NCI-H2196 (cell line): ENCODE results near the gene NID2.

Experiments used
- DNase-seq: peaks from one replicate; lab custom pipeline; 2025; ENCODE audit not compliant: unreplicated experiment; lab: John Stamatoyannopoulos, UW

Gene NID2

DNA sequence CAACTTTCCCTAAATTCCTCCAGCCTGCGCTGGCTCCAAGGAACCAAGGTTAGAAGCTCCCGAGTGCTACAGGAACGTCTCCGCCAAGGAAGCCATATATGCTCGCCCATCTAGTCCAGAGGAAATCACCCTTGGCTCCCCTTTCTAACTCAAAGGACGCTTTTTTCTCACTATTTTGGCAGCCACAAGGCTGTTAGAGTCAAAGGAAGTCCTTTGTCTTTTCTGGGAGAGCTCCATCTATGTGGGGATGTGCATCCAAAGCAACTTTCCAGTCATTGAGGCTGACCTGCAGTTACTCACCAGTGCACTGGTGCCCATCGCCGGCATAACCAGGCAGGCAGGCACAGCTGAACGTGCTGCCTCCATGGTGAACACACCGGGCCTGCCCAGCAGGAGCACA, 42.0 kb downstream of the NID2 start:
- DNase-seq, result no peak

DNA sequence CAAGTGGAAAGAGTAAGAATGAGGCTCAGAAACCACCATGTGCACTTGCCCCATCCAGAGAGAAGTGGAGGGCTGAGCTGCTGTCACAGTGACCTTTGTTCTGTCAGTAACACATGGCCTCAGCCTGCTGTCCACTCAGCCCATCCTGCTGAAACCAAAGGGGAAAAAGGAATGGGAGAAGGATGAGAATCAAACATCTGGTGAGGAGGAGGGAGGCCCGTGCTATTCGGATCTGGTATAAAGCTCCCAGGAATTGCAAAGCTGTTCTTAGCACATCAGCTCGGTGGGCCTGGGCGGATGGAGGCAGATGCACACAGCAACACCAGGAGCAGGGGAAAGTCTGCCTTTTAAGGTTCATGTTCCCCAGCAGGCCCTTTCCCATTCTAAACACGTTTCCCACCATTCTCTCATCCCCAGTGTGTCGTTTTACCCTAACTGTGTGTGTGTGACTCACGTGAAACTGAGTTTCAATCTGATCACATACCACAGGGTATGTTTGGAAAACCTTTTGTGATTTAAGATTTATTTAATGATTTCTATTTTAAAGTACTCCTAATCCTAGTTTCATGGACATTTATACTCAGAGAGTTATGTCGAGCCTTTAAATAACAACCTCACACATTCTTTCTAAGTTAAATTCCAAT, 42.7 kb downstream of the NID2 start:
- DNase-seq, result no peak

DNA sequence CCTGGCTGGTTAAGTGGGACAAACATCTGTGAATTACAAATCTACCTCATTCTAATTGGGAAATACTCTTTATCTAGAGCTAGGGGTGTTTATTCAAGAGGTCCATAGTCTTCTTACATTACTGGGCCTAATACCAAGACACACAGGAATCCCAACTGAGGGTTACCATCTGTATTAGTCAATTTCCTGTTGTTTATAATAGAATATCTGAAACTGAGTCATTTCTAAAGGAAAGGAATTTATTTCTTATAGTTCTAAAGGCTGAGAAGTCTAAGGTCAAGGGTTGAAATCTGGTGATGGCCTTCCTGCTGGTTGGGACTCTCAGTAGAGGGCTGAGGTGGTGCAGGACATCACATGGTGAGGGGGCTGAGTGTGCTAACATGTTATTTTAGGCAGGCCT, 43.5 kb downstream of the NID2 start:
- no peak for DNase-seq

DNA sequence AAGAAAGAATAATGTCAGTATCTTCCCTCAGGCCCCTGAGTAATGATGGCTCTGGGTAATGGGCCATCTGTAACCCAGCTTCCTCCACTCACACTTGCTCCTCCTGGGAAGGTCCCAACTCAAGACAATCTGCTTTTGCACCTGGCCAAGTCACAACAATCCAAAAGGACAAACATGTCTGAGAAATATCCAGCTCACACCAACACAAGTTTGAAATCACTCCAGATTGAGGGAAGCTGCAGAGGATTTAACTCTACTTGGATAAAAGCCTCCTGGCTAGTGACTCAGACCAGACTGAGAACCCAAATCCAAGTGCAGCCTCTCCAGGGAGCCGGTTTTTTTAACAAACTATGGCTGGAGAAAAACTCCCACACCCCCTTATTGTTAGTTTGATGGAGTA, 45.3 kb downstream of the NID2 start:
- no peak for DNase-seq

DNA sequence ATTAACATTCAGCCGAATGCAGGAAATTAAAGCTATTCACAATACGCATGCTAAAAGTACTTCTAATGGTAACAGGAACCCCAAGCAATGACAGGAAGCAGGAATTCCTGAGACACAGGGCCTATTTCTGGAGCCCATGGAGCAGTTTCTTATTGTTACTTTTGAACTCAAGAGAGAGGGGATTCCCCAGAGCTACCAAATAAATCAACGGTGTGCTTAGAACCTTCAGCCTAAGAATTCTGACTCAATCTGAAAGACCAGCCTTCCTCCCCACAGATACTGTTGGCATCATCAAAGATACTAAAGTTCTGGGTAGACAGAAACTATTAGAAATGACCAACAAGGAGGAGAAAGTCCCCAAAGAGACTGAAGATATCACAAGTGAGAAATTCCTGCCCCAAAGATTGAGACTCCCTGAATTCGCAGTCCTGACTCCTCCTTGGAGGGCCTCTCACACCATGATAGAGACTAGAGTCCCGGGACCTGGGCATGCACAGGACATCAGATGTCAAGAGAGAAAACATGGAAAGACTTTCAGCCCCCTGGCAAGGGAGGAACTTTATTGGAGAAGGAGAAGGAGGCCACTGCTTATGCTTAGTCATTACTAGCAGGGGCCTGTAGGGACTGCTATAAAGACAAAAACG, 46.8 kb downstream of the NID2 start:
- DNase-seq, result no peak

DNA sequence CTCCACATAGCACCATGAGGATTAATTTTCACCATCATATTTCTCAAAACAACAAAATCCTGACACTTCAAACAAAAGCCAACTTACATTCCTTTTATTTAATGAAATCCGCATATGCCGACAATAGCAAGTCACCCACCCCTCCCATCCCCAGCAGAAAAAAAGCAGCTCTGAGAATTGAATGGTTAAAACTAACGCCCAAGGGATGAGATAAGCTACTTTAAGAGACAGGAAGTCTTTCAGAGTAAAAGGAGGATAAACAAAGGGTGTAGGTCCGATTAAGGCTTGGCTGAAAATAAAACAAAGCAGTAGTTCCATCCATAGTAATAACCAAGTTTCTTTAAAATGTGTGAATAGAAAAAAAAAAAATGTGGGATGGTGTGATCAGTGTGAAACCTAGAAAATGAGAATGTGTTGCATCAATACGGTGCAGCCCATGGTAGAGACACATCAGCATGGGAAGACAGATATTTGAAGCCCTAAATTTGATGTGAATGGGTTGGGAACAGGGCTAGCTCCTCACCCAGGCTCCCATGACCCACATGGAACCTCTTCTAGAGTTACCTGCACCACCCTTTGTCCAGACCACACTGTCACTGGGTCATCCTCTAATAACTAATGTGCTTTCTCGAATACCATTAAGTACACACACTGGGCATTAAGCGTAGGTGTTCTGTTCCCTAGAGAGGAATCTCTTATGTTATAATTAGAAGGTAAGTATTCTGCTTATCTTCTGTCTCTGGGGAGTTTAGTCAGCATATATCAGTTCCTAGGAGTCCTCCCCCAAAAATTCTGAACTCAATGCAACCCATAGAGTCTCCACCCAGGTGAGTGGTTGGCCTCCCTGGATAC, 47.8 kb downstream of the NID2 start:
- DNase-seq, result no peak

DNA sequence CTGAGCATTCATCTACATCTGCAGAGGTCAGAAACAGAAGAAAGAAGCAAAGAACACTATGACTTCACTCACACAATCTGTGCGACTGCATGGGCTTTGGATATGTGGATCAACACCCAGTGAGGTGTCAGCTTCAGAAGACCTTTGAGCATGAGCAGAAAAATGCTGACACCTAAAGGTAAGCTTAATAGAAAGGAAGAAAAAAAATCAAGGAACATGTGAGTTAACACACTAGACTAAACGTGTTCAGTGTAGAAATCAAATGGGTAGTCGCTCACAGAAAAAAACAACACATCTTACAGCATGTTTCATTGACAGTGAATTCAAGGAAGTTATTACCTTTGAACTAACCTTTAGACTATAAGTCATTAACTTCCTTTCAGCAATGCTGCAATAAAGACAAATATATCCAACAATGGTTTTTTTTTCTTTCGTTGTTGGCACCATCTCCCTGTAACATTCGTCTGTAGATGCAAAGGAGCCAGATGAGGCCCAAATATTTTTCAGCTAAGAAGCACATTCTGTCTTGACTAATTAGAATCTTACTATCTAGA, 48.6 kb downstream of the NID2 start:
- no peak for DNase-seq

DNA sequence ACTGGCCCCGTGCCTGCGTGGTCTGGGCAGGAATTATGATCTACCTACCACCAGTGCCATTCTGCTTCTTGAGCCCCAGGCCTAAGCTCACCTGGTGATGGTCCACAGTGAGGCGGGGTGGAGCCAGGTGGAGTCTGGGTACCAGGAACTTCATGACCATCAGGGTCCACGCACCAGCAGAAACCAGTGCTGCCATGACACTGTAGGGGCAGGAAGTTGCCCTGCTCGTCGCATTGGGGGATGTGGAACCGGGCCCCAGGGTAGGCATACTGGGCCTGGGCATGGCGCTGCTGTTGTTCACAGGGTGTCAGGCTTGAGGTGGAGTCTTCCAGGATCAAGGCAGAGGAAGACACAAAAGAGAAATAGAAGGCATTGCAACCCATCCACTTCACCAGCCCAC, 49.9 kb downstream of the NID2 start:
- no peak for DNase-seq

DNA sequence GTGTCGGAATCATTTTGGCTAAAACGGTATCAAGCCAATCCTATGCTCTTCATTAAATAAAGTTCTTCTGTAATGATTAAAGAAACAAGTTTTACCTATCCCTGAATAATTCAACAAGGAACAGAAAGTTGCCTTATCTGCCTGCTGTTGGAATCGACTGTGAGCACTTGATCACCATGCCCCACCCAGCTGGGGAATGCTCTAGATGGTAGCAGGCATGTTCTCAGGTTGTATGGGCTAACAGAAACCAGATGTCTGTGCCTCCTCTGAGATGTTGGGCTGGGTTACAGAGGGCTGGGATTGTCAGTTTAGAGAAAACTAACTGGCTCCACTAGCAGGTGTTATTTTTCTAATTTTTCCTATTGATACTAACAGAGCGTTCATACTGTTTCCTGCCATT, 50.6 kb downstream of the NID2 start:
- DNase-seq, result no peak

DNA sequence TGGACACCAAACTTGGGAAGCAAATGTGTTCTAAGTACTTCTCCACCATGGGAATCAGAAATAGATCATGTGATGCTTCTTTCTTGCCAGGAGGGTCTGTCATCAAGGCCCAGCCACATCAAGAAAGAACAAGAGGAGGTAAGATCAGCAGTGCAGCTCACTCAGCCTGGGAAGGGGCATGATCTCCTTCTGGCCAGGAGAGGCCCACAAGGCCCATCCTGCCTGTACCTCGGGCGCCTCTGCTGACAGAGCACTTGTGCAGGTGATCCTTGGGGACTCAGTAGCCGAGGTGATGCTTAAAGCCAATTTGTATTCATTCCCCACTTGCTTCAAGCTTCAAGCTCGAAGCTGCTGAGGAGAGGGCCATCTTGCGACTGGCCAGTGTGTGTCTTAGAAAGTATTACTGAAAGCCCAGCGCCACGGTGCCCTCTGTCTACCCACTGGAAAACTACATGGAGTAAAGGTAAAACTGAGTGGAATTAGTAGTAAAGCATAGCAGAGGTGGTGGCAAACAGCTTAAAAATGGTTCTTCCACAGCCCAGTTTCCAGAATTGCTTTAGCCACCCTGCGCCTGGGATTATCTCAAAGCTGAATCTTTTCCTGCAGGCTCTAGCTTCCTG, 53.3 kb downstream of the NID2 start:
- DNase-seq, result no peak

DNA sequence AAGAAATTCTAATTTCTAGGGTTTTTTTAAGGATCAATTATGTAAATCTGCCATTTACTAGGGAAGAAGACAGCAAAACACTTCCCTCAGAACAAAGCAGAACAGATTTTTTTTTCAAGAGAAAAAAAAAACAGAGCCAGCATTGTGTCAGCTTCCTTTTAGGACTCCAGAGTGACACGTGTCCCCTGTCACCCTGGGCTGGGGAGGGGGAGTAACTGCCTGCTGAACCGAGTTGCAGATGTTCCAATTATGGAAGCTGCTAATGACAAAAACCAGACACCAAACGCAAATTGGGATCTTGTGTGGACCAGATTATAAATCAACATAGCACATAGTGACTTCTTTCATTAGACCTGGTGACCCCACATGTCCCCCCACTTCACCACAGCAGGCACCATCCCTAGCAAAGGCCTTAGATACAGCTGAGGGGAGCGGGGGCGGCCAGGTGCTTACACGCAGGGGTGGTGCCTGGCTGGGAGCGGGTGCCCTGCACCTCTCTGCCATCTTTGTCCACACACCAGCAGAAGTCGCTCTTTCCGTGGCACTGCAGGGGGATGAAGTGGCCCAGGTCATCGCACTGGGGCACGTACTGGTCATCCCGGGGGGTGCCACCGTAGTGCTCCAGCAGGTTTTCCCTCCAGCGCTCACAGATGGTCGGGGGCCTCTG, 54.1 kb downstream of the NID2 start:
- no peak for DNase-seq

DNA sequence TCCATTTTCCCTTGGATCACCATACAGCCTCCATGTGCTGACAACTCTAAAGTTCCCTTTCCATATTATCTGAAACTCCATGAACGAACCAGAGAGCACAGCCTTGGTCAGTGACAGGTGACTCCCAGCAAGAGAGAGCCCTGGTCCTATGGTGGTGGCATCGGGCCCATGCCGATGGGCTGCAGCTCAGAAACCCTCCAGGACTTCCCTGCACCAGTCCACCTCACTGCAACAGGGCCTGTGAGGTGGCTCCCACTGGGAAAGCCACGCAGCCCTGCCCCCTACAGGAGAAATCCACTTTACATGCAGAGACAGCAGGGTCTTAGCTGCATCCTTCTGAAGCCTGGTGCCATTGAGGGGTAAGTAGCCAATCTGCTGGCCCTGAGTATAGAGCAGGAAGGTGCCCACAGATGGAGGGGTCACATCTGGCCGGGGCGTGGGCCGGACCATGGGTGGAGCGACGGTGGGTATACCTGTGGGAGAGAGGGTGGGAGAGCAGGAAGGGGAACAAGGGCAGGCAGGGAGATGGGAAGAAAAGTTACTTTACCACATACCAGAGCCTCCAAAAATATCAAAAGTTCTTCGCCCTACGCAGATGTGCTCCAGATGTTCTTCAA, 54.8 kb downstream of the NID2 start:
- no peak for DNase-seq

DNA sequence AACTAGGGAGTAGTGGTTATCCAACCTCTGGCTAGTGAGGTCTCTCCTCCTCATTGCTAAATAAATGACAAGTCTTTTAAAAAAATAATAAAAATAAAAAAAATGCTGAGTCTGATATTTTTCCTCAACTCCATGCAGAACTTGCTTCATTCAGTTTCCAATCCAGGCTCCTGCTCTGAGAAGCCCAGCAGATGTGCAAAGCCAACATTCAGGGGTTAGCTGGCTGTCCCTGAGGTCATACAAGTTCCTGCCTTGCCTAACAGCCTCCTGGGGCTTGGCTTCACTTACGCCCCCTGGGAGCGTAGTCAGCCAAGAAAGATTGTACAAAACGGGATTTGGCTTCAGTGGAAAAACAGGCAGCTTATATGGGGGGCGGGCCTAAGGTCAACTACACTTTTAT, 56.2 kb downstream of the NID2 start:
- DNase-seq, result no peak

DNA sequence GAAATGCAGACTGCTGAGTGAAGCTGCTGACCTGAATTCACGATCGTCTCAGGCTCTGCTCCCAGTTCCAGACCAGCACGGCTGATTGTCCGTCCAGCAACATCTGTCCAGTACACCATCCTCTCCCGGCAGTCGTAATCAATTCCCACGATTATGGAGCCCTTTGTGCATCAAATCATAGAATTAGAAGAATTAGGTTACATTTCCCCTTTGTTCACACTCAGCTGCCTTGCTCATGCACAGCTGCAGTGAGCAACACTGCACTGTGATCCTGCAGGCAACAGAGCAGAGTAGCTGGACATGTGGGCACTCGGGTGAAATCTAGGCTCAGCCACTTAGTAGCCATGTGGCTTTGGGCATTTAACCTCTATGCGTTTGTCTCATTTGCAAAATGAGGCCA, 57.3 kb downstream of the NID2 start:
- DNase-seq, result no peak

DNA sequence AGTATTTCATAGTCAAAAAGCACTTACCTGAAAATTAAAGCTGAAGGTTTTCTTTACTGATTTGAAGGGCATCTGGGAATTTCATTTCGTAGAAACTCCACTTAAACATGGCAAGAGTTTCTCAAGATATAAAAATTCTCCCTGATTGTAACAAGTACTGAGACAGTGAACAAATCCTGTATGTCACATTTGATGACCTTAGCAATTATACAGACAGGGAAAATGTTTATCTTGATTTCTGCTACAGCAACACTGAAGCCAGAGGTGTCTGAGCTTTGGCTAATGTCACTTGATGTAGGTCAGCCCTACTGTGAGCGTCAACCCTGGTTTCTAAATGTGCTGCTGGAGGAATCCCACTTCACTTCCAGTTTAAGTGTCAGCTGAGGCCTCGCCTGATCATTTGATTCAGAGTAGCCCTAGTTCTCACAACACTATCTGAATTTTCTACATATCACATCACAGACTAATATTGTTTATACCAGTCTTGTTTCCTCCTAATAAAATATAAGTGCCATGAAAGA, 58.6 kb downstream of the NID2 start:
- DNase-seq, result no peak

DNA sequence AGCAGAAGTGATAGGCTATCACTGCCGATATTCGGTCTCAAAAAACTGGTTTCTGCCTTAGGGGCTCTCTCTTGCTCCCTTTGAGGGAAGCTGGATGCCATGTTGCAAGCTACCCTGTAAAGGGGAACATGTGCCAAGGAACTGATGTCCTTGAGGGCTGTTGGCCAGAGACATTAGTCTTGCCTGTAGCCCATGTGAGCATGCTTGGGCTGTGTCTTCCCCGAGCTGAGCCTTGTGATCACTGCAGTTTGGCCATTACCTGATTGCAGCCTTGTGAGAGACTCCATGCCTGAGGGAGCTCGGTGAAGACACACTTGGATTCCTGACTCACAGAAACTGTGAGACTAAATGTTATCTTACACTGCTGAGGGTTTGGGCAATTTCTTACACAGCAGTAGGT, 60.7 kb downstream of the NID2 start:
- DNase-seq, result no peak

DNA sequence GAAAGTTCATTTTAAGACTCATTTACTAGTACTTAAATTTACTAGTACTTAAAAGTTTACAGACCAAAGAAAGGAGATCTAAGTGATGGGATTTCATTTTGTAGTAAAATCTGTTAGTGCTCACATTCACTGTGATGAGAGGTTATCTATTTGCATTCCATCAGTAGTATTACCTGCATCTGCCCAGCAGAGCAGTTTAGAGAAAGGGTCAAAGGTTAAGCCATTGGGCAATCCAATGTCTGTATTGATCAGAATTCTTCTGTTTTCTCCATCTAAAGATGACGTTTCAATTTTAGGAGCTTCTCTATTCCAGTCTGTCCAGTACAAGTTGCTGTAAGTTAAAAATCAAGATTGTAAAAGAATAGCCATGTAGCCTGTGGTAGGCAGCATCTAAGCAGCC, 61.2 kb downstream of the NID2 start:
- DNase-seq, result no peak

DNA sequence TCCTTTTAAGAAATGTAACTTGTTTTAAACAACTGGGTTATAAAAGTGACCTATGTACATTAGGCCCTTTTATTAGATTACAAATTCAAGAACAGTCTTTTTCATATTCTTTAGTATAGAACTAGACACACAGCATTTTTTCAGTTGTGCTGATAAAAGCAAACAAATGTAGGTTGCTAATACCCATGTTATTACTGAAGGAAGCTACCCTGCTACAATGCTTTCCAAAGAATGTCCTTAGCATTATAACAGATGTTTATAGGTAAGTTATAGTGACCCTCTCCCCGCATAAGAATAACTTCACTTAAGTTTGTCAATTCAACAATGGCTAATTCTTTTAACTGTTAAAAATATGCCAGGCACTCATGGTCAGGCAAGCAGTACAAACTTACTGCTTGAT, 61.6 kb downstream of the NID2 start:
- no peak for DNase-seq

DNA sequence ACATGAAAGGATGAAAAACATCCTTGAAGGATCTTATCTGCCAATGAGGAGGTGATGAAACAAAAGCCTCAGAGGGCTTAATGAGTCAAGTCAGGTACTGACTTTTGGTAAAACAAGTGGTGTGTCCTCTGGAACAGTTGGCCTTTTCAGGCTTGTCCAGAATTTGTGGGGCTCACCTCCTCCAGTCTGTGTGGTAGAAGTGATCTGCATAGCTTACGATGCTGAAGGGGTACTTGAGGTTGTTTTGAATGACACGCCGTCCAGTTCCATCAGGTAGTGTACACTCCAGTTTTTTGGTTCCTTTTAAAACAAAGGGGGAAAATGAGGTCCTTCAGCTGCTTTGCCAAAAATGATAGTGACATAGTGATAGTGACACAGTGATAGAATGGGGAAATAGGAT, 62.5 kb downstream of the NID2 start:
- no peak for DNase-seq

DNA sequence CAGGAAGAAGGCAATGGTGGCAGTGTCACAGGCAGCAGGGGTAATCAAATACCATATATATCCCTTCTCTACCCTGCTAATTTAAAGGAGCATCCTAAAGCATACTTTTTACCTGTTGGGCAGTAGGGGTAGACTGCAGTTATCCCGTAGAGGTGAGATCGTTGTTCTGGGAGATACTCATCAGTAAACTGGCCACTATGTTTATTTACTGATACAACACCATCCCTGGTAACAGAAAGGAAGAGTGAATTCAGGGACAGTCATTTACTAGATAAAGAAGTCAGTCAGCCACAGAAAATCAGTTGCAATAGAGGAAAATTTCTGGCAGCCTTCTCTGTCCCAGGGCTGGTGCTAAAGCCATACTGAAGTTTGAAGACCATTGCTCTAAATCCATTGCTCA, 63.2 kb downstream of the NID2 start:
- no peak for DNase-seq
